ENCODE data around the gene CRIP2. TPM values are rescaled to one million over a fixed set of nuclear protein-coding genes. Genes with fewer than 3 reads are reported as not detected.

Gene CRIP2
- total and polyA plus RNA-seq, 7 donors: 23.1 to 71.8 (median 32.2) TPM

DNA sequence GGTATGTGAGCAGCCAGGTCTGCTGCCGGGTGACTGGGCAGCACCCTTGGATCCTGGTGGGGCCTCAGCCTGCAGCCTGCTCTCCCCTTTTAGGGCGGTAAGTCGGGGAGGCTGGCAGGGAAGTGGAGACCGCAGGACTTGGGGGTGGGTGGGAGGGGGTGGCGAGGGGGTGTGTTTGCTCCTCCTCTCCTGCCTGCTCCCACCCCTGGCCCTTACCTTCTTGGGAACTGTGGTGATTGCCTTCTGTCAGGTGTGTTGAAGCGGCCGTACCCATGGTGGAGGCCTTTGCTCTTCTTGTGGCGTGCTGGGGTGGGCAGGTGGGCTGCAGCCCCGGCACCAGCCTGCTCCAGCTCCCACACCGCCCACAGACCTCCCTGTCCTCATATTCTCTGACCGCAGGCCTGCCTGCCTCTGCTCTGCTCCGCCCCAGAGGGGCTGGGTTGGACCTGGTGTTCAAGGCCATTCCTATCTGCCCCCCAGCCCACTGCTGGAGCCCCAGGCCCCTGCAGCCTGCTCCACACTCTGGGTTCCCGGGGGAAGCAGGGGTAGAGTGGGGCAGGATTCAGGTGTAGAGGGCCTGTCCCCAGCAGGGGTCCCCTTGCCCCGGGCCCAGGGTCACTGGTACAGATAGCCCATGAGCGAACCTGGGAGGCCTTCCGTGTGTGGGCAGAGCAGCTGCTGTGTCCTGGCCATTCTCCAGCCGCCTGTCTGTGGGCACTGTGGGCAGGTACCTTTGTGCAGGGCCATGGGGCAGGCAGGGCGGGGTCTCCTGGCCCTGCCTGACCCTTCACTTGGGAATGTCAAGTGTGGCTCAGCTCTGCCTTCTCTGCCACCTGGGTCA lies 21.6 kb downstream of the CRIP2 start:
- Histone ChIP-seq H3K36me3 (ENCODE audit: insufficient read depth in 1 of 2, low read depth in 1 of 2) (no peaks in the 10 kb centered on the region), H3K4me3 (no peak overlapping the region), H3K9me3 (no peaks in the 10 kb centered on the region), H3K27me3 (ENCODE audit: insufficient read depth in 3 of 3, low read length in 2 of 3) (no peaks in the 10 kb centered on the region), H3K27ac (no peak overlapping the region), H3K4me1 (peaks cover 15% of the 10 kb centered on the region)
- TF ChIP-seq, protein P1, sequence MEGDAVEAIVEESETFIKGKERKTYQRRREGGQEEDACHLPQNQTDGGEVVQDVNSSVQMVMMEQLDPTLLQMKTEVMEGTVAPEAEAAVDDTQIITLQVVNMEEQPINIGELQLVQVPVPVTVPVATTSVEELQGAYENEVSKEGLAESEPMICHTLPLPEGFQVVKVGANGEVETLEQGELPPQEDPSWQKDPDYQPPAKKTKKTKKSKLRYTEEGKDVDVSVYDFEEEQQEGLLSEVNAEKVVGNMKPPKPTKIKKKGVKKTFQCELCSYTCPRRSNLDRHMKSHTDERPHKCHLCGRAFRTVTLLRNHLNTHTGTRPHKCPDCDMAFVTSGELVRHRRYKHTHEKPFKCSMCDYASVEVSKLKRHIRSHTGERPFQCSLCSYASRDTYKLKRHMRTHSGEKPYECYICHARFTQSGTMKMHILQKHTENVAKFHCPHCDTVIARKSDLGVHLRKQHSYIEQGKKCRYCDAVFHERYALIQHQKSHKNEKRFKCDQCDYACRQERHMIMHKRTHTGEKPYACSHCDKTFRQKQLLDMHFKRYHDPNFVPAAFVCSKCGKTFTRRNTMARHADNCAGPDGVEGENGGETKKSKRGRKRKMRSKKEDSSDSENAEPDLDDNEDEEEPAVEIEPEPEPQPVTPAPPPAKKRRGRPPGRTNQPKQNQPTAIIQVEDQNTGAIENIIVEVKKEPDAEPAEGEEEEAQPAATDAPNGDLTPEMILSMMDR (IDR thresholded peaks at IDR 0.05): no peak
- DNase-seq (peak in 1 of 2 donors; percentile 50), ATAC-seq (no peak)
- WGBS, 3 donors: 64 to 82% (median 68%) methylated on average over 16 to 18 of the region's 18 CpGs
- intact Hi-C loops (cut with DNase I): loop anchor here in 1 of 2 donors (10.0 kb wide), 1 partner anchor 811 kb away; the partner anchor contains the start of gene INF2

DNA sequence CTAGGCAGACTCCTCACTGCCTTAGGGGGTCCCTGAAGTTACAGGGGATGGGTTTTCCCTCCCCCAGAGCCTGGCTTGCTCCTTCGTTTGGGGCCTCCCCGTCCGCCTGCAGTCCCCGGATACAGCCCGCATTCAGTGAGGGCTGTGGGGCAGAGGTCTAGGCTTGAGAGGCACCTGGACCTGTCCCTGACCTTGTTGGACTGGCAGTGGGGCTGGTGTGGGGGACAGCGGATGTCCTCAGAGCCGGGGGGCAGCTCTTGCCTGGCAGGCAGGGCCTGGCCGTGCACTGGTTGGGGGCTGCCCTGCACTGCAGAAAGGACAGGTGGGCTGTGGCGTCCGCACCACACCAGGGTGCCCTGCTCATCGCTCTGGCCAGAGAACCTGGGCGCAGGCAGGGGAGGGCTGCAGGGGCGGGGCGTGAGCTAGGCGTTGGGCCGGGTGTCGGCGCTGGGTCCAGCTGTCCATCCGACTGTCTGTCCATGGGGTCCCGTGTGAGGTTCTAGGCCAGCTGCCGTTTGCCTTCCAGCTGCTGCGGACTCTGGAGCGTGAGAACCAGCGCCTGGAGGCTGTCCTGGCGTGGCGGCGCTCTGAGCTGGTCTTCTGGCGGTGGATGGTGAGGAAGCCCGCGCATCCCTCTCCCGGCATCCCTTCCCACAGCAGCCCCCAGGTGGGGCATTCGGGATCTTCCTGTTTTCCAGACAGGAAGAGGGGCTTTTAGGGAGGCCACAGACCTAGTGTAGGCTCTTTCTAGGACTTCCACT lies 22.4 kb downstream of the CRIP2 start:
- no peaks in the 10 kb centered on the region for H3K36me3 ChIP-seq (ENCODE audit: insufficient read depth in 1 of 2, low read depth in 1 of 2)
- no peaks in the 10 kb centered on the region for H3K9me3 ChIP-seq
- WGBS, 3 donors: 79 to 86% (median 85%) methylated on average over 31 to 32 of the region's 32 CpGs
- no peak overlapping the region for H3K4me3 ChIP-seq
- peaks cover 13% of the 10 kb centered on the region for H3K4me1 ChIP-seq
- DNase-seq: peak in 1 of 2 donors; percentile 56
- H3K27ac ChIP-seq: no peak overlapping the region
- ATAC-seq: no peak
- intact Hi-C loops (cut with DNase I): loop anchor here in 1 of 2 donors (10.0 kb wide), 1 partner anchor 812 kb away; the partner anchor contains the start of gene INF2
- H3K27me3 ChIP-seq (ENCODE audit: insufficient read depth in 3 of 3, low read length in 2 of 3): no peaks in the 10 kb centered on the region
- TF ChIP-seq, protein P1 (IDR thresholded peaks at IDR 0.05): no peak

DNA sequence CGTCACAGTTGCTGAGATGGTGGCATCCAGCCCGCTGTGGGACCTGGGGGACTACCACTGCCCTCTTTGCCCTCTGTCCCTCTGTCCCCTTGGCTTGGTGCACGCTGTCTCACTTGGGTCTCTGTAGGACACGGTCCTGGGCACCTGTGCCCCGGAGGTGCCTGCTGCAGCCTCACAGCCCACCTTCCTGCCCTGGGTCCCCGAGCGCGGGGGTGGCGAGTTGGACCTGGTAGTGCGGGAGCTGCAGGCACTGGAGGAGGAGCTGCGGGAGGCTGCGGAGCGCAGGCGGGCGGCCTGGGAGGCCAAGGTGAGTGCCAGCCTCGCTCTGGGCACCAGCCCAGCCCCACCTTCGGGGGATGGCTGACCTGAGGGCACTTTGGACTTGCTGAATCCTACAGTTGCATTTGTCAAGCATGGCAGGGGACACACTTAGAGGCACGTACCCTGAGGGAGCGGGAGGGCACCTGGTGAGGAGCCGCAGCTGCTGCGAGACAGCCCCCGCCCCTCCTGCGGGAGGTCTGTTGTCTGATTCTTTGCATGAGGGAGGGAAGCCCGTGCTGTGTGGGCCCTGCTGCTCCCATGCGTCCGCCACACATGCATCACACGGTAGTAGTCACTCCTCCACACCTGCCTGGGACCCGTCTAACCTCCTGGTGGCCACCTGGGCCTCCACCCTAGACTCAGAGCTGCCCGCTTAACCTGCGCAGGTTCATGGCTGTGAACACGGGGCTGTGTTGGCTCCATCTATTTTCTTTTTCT lies 23.2 kb downstream of the CRIP2 start:
- WGBS, 3 donors: 92 to 94% (median 92%) methylated on average over 30 to 31 of the region's 31 CpGs
- intact Hi-C loops (cut with DNase I): loop anchor here in 1 of 2 donors (10.0 kb wide), 1 partner anchor 813 kb away; the partner anchor contains the start of gene INF2
- TF ChIP-seq, protein P1 (IDR thresholded peaks at IDR 0.05): no peak
- Histone ChIP-seq H3K27ac (no peak overlapping the region), H3K27me3 (ENCODE audit: insufficient read depth in 3 of 3, low read length in 2 of 3) (no peaks in the 10 kb centered on the region), H3K4me1 (peaks cover 13% of the 10 kb centered on the region), H3K36me3 (ENCODE audit: insufficient read depth in 1 of 2, low read depth in 1 of 2) (no peaks in the 10 kb centered on the region), H3K9me3 (no peaks in the 10 kb centered on the region), H3K4me3 (no peak overlapping the region)
- DNase-seq (peak; percentile 15 to 52), ATAC-seq (no peak)

DNA sequence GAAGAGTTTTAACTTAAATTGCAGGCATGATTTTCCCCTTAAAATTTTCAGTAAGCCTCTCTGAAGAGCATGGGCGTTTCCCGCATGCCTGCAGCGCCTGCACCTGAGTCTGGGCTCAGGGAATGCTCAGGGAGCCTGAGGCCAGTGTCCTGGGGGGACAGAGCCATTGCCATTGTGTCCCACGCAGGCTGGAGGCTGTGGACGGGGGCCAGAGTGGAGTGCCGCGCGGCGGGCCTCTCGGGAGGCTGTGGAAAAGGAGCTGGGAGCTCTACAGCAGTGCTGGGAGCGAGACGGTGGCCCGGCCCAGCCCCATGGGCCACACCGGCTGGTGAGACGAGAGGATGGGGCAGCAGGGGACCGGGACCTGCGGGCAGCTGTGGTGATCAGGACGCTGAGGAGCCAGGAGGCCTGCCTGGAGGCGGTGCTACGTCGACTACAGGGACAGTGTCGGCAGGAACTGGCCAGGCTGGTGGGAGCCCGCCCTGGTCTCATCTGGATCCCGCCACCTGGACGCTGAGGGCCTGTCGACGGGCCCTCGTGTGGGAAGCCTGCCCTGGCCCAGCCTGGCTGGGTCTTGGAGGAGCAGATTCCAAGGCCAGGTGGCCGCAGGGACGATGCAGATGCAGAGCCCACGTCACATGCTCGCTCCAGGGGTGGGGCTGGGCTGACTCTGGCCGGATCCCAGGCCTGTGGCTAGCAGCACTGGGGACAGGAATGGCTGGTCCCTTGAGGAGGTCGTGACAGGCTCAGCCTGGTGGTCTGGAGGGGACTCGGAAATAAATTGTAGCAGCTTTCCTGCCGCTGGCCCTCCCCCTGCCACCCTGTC lies 24.0 kb downstream of the CRIP2 start:
- H3K4me1 ChIP-seq: peaks cover 13% of the 10 kb centered on the region
- intact Hi-C loops (cut with DNase I): loop anchor here in 1 of 2 donors (10.0 kb wide), 1 partner anchor 814 kb away; the partner anchor contains the start of gene INF2
- H3K27ac ChIP-seq: no peak overlapping the region
- no peak for ATAC-seq
- no peaks in the 10 kb centered on the region for H3K27me3 ChIP-seq (ENCODE audit: insufficient read depth in 3 of 3, low read length in 2 of 3)
- TF ChIP-seq, protein P1 (IDR thresholded peaks at IDR 0.05): no peak
- peak in 1 of 2 donors; percentile 42 for DNase-seq
- H3K36me3 ChIP-seq (ENCODE audit: insufficient read depth in 1 of 2, low read depth in 1 of 2): no peaks in the 10 kb centered on the region
- no peaks in the 10 kb centered on the region for H3K9me3 ChIP-seq
- H3K4me3 ChIP-seq: no peak overlapping the region
- WGBS, 3 donors: 74 to 83% (median 79%) methylated on average over 34 to 36 of the region's 36 CpGs
